ENCODE data around the gene RAB21.

RAB21 gene

DNA sequence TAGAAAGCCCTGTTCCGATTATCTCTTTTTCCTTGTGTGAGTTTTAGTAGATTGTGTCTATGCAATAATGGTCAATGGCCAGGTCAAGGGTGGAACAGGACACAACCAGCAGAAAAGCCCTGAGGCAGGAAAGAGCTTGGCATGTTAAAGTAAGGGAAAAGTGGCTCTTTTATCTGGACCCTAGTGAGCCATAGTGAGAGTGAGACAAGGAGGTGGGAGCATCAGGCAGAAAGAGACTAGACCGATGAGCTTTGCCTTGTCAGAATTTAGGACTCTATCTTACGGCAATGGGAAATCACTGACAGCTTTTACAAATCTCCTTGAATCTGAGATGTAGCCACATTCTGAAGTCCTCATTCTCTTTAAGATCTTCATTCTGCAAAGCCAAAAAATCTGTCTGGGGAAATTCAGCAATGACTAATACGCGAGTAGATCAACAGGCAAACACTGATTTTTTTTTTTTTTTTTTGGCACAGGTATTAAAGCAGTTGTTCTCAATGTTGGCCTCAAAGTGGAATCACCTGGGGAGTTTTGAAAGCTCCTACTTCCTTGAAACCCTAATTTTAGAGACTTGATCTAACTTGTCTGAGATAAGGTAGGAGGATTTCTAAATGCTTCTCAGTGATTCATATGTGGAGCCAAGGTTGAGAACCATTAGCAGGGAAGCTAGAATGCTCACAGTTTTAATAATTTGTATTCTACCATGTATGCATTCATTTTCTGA is 34.9 kb upstream of the RAB21 start:
- H3K27ac Mint-ChIP-seq = no peak overlapping the region
- H3K4me3 Mint-ChIP-seq = no peak overlapping the region
- H3K36me3 Mint-ChIP-seq (ENCODE audit: low read depth) = no peaks in the 10 kb centered on the region
- H3K4me1 Mint-ChIP-seq = no peaks in the 10 kb centered on the region
- TF ChIP-seq, protein P1, sequence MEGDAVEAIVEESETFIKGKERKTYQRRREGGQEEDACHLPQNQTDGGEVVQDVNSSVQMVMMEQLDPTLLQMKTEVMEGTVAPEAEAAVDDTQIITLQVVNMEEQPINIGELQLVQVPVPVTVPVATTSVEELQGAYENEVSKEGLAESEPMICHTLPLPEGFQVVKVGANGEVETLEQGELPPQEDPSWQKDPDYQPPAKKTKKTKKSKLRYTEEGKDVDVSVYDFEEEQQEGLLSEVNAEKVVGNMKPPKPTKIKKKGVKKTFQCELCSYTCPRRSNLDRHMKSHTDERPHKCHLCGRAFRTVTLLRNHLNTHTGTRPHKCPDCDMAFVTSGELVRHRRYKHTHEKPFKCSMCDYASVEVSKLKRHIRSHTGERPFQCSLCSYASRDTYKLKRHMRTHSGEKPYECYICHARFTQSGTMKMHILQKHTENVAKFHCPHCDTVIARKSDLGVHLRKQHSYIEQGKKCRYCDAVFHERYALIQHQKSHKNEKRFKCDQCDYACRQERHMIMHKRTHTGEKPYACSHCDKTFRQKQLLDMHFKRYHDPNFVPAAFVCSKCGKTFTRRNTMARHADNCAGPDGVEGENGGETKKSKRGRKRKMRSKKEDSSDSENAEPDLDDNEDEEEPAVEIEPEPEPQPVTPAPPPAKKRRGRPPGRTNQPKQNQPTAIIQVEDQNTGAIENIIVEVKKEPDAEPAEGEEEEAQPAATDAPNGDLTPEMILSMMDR (IDR thresholded peaks at IDR 0.05; ENCODE audit: unreplicated experiment in 3 of 3) = no peak
- H3K27me3 Mint-ChIP-seq (ENCODE audit: low read depth) = no peaks in the 10 kb centered on the region
- peaks cover 4% of the 10 kb centered on the region for H3K9me3 Mint-ChIP-seq

DNA sequence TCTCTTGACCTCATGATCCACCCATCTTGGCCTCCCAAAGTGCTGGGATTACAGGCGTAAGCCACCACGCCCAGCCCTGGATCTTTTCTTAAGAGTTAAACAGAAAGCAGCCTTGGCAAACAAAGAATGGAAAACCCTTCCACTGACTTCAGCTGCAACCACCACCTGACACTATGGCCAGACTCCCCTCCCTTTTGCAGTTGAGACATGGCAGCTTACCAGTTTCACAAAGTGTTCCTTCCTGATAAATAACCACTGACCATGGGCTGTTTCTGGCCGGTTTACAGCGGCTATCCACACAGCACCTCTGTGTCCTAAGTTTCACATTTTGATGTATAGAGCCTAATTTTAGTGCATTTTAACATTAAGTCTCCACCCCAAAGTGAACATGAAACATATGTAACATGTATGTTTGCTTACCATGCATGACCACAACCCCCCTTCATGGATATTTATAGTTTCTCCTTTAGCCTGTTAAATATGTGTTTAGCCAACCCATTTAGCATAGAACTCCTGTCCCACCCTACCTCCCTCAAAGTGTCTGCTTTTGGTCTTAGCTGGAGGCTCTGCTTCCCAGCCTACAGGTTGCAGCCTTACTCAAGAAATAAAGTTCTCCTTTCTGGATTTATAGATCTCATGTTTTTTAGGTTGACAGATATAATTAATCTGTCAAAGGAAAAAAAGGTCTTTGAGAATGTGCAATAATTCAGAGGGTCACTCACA is 32.7 kb upstream of the RAB21 start:
- TF ChIP-seq, protein P1 (IDR thresholded peaks at IDR 0.05; ENCODE audit: unreplicated experiment in 3 of 3) = no peak
- Mint-ChIP-seq H3K4me3 (no peak overlapping the region), H3K27me3 (ENCODE audit: low read depth) (no peaks in the 10 kb centered on the region), H3K4me1 (no peaks in the 10 kb centered on the region), H3K36me3 (ENCODE audit: low read depth) (no peaks in the 10 kb centered on the region), H3K9me3 (no peaks in the 10 kb centered on the region), H3K27ac (no peak overlapping the region)

DNA sequence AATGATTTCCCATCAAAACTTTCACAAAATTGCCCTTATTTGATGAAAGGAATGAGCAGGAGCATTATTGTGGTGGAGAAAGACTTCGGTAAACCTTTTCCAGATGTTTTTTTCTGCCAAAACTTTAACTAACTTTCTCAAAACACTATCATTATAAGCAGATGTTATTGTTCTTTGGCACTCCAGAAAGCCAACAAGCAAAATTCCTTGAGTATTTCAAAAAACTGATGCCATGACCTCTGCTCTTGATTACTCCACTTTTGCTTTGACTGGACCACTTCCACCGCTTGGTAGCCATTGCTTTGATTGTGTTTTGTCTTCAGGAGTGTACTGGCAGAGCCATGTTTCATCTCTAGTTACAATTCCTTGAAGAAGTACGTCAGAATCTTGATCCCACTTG is 29.7 kb upstream of the RAB21 start:
- H3K9me3 Mint-ChIP-seq = no peaks in the 10 kb centered on the region
- no peaks in the 10 kb centered on the region for H3K27me3 Mint-ChIP-seq (ENCODE audit: low read depth)
- TF ChIP-seq, protein P1 (IDR thresholded peaks at IDR 0.05; ENCODE audit: unreplicated experiment in 3 of 3) = no peak
- H3K4me3 Mint-ChIP-seq = no peak overlapping the region
- H3K36me3 Mint-ChIP-seq (ENCODE audit: low read depth) = no peaks in the 10 kb centered on the region
- no peak overlapping the region for H3K27ac Mint-ChIP-seq
- no peaks in the 10 kb centered on the region for H3K4me1 Mint-ChIP-seq

DNA sequence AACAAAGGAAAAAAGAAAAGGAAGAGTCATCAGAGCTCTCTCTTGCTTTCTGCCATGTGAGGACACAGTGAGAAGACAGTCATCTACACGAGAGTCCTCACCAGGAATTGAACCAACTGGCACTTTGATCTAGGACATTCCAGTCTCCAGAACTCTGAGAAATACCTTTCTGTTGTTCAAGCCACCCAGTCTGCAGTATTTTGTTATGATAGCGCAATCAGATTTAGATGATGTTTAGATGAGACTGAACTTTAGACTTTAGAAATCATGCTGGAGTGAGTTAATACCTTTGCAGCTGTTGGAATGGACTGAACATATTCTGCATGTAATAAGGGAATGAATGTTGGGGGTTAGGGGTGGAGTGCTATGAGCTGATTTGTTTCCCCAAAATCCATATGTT is 28.1 kb upstream of the RAB21 start:
- H3K4me1 Mint-ChIP-seq = no peaks in the 10 kb centered on the region
- H3K27me3 Mint-ChIP-seq (ENCODE audit: low read depth) = no peaks in the 10 kb centered on the region
- no peak overlapping the region for H3K4me3 Mint-ChIP-seq
- H3K36me3 Mint-ChIP-seq (ENCODE audit: low read depth) = no peaks in the 10 kb centered on the region
- H3K9me3 Mint-ChIP-seq = no peaks in the 10 kb centered on the region
- no peak overlapping the region for H3K27ac Mint-ChIP-seq
- TF ChIP-seq, protein P1 (IDR thresholded peaks at IDR 0.05; ENCODE audit: unreplicated experiment in 3 of 3) = no peak

DNA sequence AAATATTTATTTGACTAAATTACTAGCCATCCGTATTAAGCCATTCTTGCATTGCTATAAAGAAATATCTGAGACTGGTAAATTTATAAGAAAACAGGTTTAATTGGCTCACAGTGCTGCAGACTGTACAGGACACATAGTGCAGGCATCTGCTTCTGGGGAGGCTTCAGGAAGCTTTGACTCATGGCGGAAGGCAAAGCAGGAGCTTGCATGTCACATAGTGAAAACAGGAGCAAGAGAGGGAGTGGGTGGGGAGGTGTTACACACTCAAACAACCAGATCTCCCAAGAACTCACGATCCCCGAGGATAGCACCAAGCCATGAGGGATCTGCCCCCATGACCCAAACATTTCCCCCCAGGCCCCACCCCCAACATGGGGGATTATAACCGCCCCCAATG is 26.7 kb upstream of the RAB21 start:
- no peaks in the 10 kb centered on the region for H3K4me1 Mint-ChIP-seq
- no peaks in the 10 kb centered on the region for H3K27me3 Mint-ChIP-seq (ENCODE audit: low read depth)
- no peaks in the 10 kb centered on the region for H3K9me3 Mint-ChIP-seq
- no peaks in the 10 kb centered on the region for H3K36me3 Mint-ChIP-seq (ENCODE audit: low read depth)
- TF ChIP-seq, protein P1 (IDR thresholded peaks at IDR 0.05; ENCODE audit: unreplicated experiment in 3 of 3) = no peak
- H3K4me3 Mint-ChIP-seq = no peak overlapping the region
- H3K27ac Mint-ChIP-seq = no peak overlapping the region

DNA sequence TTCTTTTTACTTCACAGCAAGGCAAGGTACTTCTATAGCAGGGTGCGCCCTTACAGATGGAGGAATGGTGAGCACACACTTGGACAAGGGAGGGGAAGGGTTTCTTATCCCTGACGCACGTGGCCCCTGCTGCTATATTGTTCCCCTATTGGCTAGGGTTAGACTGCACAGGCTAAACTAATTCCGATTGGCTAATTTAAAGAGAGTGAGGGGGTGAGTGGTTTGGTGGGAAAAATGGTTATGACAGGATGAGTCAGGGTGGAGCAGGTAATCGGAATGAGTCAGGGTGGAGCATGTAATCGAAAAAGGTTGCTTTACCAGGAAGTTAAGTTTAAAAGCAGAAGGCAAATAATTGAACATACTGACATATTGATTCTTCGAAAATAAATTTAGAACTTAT is 23.7 kb upstream of the RAB21 start:
- no peaks in the 10 kb centered on the region for H3K36me3 Mint-ChIP-seq (ENCODE audit: low read depth)

More for the DNA sequence above, 23.7 kb upstream of the RAB21 start:
- TF ChIP-seq, protein P1 (IDR thresholded peaks at IDR 0.05; ENCODE audit: unreplicated experiment in 3 of 3) = no peak
- Mint-ChIP-seq H3K9me3 (no peaks in the 10 kb centered on the region), H3K4me1 (no peaks in the 10 kb centered on the region), H3K4me3 (no peak overlapping the region), H3K27me3 (ENCODE audit: low read depth) (no peaks in the 10 kb centered on the region), H3K27ac (no peak overlapping the region)
